GM12873 (cell line): Measurements from ENCODE around the gene UQCR11.

ENCODE experiments used
- TF ChIP-seq, protein P1 (sequence below): IDR thresholded peaks from 2 replicates; pipeline ENCODE4 v1.5.1; 2012; ENCODE audit warnings: low read depth, mild to moderate bottlenecking, moderate library complexity, low read length, control low read depth; ENCODE audit not compliant: insufficient read depth; ENCODE audit errors: missing control alignments

Gene UQCR11

DNA sequence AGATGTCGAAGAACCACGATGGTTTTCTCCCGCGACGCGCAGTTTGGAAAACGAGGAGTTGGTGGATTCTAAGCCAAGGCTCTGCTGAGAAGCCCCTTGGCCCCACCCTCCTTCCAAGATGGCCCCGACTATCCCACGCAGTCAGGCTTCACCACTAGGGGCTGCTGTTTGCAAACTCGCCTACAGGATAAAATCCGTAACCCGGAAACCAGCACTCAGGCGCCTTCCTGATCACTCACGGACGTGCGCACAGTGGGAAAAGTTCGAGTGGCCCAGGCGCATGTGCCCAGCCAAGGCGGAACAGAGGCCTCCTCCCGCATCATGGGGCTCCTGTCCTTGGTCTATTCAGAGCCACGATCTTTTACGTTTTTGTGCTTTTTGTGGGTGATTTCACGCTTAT is 19.2 kb upstream of the UQCR11 start:
- TF ChIP-seq, protein P1, sequence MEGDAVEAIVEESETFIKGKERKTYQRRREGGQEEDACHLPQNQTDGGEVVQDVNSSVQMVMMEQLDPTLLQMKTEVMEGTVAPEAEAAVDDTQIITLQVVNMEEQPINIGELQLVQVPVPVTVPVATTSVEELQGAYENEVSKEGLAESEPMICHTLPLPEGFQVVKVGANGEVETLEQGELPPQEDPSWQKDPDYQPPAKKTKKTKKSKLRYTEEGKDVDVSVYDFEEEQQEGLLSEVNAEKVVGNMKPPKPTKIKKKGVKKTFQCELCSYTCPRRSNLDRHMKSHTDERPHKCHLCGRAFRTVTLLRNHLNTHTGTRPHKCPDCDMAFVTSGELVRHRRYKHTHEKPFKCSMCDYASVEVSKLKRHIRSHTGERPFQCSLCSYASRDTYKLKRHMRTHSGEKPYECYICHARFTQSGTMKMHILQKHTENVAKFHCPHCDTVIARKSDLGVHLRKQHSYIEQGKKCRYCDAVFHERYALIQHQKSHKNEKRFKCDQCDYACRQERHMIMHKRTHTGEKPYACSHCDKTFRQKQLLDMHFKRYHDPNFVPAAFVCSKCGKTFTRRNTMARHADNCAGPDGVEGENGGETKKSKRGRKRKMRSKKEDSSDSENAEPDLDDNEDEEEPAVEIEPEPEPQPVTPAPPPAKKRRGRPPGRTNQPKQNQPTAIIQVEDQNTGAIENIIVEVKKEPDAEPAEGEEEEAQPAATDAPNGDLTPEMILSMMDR: peak; percentile 79

DNA sequence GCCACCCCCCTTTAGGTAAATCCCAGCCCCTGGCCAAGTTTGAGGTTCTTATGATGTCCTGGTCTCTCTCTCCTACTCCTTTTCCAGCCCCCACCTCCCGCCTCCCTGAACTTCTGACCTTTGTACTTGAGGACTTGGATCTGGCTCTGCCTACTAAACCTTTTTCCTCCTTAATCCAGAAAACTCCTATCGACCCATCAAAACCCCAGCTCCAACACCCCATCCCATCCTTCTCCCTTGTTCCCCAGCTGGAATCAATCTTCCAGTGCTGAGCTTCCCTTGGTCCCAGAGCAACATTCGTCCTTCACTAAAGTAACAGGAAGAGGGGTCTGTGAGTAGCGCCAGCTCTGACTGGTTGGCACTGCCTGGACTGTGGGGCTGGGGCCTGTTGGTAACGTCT is 17.3 kb upstream of the UQCR11 start:
- TF ChIP-seq, protein P1: no peak

DNA sequence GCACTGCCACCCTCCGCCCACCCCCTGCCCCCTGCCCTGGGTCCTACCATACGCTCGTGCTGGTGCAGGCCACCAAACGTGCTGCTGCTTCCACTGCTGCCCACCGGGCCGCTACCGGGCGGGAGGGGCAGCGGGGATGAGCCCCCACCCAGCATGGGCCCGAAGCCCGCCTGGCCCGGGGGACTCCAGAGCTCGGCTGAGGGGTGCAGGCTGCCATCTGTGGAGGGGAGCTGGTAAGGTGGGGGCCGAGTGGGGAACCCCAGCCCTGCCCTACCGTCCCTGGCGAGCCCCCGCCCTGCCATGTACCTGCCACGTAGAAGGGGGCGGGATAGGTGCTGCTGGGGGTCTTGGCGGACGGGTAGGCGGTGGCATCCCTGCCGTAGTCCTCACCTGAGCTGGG is 16.7 kb upstream of the UQCR11 start:
- TF ChIP-seq, protein P1: no peak

DNA sequence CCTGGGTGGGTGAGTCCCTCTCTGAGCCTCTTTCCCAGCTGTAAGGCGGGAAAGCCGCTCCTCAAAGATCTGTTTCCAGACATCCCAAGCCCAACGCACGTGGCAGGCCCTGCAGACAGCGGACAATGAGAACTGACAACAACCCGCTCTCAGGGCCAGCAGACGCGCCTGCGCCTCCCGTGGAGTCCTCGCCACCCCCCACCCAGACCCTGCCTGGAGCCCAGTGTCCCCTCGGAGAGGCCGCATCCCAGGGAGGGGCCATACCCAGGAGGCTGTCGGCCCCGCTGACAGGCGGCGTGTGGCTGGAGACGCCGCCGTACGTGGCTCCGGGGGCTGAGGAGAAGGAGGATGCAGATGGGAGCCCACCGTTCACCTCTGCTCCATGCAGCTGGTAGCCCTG is 16.3 kb upstream of the UQCR11 start:
- TF ChIP-seq, protein P1: no peak

DNA sequence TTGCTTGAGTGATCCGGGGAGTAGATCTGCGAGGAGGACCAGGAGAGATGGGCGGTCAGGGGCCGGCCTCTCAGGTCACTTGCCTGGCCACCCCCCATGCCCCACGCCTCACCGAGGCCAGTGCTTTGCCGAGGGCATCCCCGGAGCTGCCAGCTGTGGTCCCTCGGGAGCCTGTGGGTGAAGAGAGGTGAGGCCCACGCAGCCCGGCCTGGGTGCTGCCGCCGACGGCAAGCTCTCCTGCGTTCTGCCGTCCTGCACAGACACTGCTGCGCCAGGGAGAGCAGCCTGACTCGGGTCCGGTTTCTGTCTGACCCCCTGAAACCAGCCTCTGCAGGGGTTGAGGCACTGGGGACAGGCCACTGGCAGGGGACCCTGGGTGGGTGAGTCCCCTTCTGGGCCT is 15.8 kb upstream of the UQCR11 start:
- TF ChIP-seq, protein P1: no peak

DNA sequence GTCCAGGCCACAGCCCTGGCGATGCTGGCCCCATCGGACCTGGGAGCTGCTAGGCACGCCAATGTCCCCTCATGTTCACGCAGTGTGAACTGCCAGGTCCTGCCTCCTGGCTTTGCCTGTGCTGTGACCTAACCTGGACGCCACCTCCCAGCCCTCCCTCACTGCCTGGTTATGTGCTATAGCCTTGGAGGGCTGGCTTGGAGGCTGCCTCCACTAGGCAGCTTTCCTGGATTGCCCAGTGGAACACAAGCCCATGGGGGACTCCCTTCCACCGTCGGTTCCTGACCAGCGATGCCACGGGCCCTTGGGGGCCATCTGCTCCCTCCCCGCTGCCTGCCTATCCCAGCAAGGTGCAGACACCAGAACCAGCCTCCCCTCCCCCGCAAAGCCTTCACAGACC is 15.2 kb upstream of the UQCR11 start:
- TF ChIP-seq, protein P1: no peak

DNA sequence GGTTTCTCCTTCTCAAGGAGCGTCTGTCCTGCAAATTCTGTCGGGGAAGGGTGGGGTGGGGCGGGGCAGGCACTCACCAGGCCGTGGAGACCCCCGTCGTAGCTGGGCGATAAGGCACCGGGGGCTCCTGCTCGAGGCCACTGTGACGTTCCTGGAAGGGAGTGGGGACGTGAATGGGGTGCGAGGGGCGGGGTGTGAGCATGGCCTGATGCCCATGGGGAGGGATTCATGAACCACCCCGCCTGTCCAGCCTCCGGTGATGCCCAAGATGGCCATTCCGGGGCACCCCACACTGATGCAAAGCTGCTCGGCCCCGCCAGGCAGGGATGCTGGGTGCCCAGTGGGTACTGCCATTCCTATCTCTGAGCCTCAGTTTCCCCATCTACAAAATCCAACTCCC is 14.4 kb upstream of the UQCR11 start:
- TF ChIP-seq, protein P1: no peak

DNA sequence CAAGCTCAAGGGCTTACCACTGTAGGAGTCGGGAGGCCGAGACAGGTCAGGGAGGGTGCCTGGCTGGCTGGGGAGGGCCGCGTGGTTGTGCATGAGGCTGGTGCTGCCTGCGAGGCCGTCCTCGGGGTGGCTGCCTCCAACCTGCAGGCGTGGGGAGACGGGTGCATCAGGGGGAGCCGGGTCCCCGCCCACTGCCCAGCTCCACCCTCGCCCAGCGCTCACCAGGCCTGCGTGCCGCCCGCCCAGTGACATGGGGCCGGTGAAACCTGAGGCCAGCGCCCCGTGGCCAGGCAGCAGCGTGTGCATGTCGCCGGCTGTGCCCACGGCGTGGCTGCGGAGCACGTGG is 13.8 kb upstream of the UQCR11 start:
- TF ChIP-seq, protein P1: no peak
